ENCODE results near the gene FYN.
"Not testable (repeated sequence)": the region's sequence is repeated elsewhere in the genome, so short reads cannot be mapped to it uniquely, and the experiment has no call there.

The FYN gene

DNA sequence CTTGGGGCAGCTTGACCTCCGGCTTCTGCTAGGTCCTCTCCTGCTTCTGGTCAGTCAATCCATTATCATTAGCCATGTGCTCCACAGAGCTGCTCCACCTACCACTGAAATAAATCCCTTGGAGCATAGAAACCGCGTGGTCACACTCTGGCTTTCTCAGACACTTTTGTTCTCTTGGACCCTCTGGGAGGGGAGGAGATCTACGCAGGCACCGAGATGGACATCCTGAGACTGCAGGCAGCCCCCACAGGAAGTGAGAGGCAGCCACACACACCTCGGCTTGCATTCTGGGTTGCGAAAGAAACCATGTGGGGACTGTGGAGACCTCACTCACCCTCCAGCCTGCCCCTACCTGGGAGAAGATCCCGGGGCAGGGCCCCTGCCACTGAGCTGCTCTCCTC lies 79.5 kb downstream of the FYN start:
- no peak overlapping the region for H3K4me3 ChIP-seq (ENCODE audit: low read depth in 1 of 2, low read length in 2 of 2)
- no peaks in the 10 kb centered on the region for H3K36me3 ChIP-seq (ENCODE audit: insufficient read depth, low read length)
- peaks cover 24% of the 10 kb centered on the region for H3K4me1 ChIP-seq (ENCODE audit: insufficient read depth, low read length)
- no peak overlapping the region for H3K9ac ChIP-seq (ENCODE audit: low read length)
- H3K27ac ChIP-seq (ENCODE audit: low read depth, low read length), result no peak overlapping the region
- H3K27me3 ChIP-seq (ENCODE audit: control insufficient read depth in 1 of 2, insufficient read depth in 2 of 2, low read length in 2 of 2), result no peaks in the 10 kb centered on the region
- H3K9me3 ChIP-seq (ENCODE audit: low read length), result no peaks in the 10 kb centered on the region

DNA sequence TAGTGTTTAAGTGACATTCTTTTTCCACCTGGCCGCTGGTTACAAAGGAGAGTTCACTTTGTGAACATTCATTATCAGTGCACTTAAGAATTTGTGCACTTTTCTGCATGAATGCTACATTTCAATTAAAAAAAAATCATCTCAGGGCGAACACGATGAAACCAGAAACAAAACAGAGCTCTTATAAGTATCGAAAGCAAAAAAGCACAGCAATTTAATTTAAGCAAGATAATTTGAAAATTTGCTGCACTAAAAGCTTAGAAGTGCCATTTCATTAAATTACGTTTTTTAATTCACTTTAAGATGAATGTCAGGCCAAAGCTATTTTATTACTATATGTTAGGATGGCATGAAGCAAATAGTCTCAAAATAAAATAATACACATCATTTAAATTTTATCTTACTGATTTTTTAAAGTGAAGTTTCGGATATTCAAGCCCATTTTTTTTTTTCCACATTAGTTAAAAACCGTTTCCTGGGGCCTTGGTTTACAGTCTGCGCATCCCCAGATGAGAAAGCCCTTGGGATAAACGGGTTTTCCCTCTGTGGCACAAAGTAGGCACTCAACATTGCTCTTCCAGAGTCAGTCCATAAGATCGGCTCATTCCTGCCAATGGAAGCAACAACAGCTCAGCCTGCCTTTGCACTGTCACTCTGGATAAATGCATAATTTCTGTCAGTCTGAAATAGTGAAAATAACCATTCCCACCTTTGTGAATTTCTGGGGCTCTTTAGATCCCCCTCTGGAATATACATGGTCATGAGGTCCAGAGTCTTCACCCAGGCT lies 80.1 kb downstream of the FYN start:
- no peak overlapping the region for H3K4me3 ChIP-seq (ENCODE audit: low read depth in 1 of 2, low read length in 2 of 2)
- no peak overlapping the region for H3K9ac ChIP-seq (ENCODE audit: low read length)
- H3K27ac ChIP-seq (ENCODE audit: low read depth, low read length), result no peak overlapping the region
- H3K9me3 ChIP-seq (ENCODE audit: low read length), result no peaks in the 10 kb centered on the region
- H3K36me3 ChIP-seq (ENCODE audit: insufficient read depth, low read length), result no peaks in the 10 kb centered on the region
- no peaks in the 10 kb centered on the region for H3K27me3 ChIP-seq (ENCODE audit: control insufficient read depth in 1 of 2, insufficient read depth in 2 of 2, low read length in 2 of 2)
- H3K4me1 ChIP-seq (ENCODE audit: insufficient read depth, low read length), result peaks cover 28% of the 10 kb centered on the region

DNA sequence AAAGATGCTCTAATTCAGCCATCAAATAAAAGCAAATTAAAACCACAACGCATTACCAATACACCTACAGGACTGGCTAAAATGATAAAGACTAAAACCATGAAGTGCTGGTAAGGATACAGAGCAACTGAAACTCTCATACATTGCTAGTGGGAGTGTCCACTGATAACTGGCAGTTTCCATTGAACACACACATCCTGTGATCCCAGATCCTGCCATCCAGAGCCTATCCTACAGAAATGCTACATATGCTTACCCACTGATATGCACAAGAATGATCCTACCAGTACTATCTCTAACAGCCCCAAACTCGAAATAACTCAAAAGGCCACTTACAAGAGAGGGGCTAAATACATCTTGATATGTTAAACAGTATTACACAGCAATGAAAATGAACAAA lies 81.0 kb downstream of the FYN start:
- no peaks in the 10 kb centered on the region for H3K36me3 ChIP-seq (ENCODE audit: insufficient read depth, low read length)
- H3K4me3 ChIP-seq (ENCODE audit: low read depth in 1 of 2, low read length in 2 of 2), result no peak overlapping the region
- no peaks in the 10 kb centered on the region for H3K9me3 ChIP-seq (ENCODE audit: low read length)
- no peaks in the 10 kb centered on the region for H3K27me3 ChIP-seq (ENCODE audit: control insufficient read depth in 1 of 2, insufficient read depth in 2 of 2, low read length in 2 of 2)
- no peak overlapping the region for H3K9ac ChIP-seq (ENCODE audit: low read length)
- H3K27ac ChIP-seq (ENCODE audit: low read depth, low read length), result no peak overlapping the region
- peaks cover 28% of the 10 kb centered on the region for H3K4me1 ChIP-seq (ENCODE audit: insufficient read depth, low read length)

DNA sequence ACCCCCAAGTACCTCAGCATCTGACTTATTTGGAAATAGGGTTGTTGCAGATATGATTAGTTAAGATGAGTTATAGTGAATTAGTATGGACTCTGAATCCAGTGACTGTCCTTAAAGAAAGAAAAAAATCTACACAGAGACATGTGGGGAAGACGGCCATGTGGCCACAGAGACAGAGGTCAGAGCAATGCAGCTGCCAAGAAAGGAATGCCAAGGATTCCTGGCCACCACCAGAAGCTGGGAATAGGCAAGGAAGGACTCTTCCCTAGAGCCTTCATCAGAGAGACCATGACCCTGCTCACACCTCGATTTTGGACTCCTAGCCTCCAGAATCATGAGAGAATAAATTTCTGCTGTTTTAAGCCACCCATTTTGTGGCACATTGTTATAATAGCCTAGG lies 81.8 kb downstream of the FYN start:
- peaks cover 28% of the 10 kb centered on the region for H3K4me1 ChIP-seq (ENCODE audit: insufficient read depth, low read length)
- H3K9ac ChIP-seq (ENCODE audit: low read length), result no peak overlapping the region
- H3K27me3 ChIP-seq (ENCODE audit: control insufficient read depth in 1 of 2, insufficient read depth in 2 of 2, low read length in 2 of 2), result no peaks in the 10 kb centered on the region
- H3K36me3 ChIP-seq (ENCODE audit: insufficient read depth, low read length), result no peaks in the 10 kb centered on the region
- no peak overlapping the region for H3K27ac ChIP-seq (ENCODE audit: low read depth, low read length)
- no peaks in the 10 kb centered on the region for H3K9me3 ChIP-seq (ENCODE audit: low read length)
- H3K4me3 ChIP-seq (ENCODE audit: low read depth in 1 of 2, low read length in 2 of 2), result no peak overlapping the region

DNA sequence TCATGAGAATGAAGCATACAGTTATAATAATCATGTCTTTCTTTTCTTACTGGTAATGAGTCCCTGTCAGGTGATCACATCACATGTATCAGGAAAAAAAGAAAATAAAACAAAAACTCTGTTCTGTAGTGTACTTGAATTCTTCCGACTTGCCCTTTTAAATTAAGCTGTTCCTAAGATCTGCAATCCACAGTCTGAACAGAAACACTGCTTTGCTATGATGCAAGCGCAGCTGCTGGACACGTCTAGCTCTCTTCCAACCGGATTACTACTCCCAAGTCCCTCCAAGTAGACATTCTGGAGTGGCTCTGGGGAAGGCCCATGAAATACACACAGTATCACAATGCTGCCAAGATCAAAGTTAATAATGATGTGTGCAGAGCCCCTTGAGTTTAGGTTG lies 83.7 kb downstream of the FYN start:
- Histone ChIP-seq H3K36me3 (ENCODE audit: insufficient read depth, low read length) (no peaks in the 10 kb centered on the region), H3K27ac (ENCODE audit: low read depth, low read length) (no peak overlapping the region), H3K9me3 (ENCODE audit: low read length) (no peaks in the 10 kb centered on the region), H3K9ac (ENCODE audit: low read length) (no peak overlapping the region), H3K27me3 (ENCODE audit: control insufficient read depth in 1 of 2, insufficient read depth in 2 of 2, low read length in 2 of 2) (no peaks in the 10 kb centered on the region), H3K4me3 (ENCODE audit: low read depth in 1 of 2, low read length in 2 of 2) (no peak overlapping the region), H3K4me1 (ENCODE audit: insufficient read depth, low read length) (peaks cover 20% of the 10 kb centered on the region)

DNA sequence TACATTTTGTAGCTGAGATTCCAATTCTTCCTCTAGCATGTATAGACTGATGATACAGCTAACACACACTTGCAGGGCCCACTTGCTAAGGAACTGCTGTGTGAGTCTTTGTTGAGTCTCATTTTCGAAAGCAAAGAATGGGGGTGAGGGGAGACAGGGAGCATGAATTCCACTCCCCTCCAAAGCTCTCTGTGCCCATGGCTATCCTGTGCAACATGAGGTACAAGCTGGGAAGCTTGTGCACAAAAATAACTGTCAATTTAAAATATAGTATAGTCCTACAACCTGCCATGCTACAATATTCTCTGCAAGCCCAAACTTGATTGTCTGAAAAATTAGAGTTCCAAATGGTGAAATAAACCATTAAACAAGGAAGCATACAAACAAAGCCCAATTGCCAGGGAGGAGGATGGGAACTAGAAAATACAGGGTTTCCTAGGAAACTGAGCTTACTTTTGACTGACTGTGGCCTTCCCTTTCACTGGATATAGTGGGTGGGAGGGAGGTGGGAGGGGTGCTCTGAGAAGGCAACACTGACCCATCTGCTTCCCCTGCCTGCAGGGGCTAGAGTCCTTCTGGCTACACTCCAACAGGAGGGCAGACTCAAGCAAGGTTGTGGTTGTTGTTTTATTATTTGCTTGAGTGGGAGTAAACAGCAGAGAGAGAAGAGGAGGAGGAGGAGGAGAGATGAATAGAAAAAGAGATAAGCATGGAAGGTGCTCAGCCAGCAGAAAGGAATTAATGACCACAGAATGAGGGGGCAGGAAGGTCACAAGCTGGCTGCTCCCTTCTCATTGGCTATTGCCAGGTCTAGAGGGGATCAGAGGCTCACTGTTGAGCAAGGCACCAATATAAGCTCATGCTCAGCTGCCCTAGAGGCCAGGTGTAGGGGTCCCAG lies 84.6 kb downstream of the FYN start:
- Histone ChIP-seq H3K4me1 (ENCODE audit: insufficient read depth, low read length) (peaks cover 28% of the 10 kb centered on the region), H3K27me3 (ENCODE audit: control insufficient read depth in 1 of 2, insufficient read depth in 2 of 2, low read length in 2 of 2) (no peaks in the 10 kb centered on the region), H3K9ac (ENCODE audit: low read length) (no peak overlapping the region), H3K36me3 (ENCODE audit: insufficient read depth, low read length) (no peaks in the 10 kb centered on the region), H3K4me3 (ENCODE audit: low read depth in 1 of 2, low read length in 2 of 2) (no peak overlapping the region), H3K27ac (ENCODE audit: low read depth, low read length) (no peak overlapping the region), H3K9me3 (ENCODE audit: low read length) (no peaks in the 10 kb centered on the region)

DNA sequence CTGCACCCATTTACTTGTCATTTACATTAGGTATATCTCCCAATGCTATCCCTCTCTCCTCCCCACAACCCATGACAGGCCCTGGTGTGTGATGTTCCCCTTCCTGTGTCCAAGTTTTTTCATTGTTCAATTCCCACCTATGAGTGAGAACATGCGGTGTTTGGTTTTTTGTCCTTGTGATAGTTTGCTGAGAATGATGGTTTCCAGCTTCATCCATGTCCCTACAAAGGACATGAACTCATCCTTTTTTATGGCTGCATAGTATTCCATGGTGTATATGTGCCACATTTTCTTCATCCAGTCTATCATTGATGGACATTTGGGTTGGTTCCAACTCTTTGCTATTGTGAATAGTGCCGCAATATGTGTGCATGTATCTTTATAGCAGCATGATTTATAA lies 87.1 kb downstream of the FYN start:
- H3K9ac ChIP-seq (ENCODE audit: low read length); H3K4me3 ChIP-seq (ENCODE audit: low read depth in 1 of 2, low read length in 2 of 2): not testable (repeated sequence)
- H3K4me1 ChIP-seq (ENCODE audit: insufficient read depth, low read length), result peaks cover 41% of the 10 kb centered on the region

DNA sequence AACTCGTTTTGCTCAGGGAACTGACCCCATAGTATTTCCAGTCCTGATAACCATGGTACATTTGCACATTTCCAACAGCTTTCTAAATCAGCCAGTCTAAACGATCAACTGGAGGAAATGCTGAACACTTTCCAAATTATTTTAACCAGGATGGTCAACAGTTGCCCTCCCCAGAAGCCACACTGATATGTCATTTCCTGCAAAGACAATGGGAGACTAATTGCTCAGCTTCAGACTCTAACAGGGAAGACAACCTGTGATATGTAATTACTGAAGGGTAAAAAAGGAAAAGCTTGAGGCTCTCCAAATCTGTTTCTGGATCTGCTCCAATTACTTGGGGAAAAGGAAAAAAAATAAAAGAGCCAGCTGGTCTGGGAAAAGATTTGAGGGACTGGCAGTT lies 88.8 kb downstream of the FYN start:
- peaks cover 45% of the 10 kb centered on the region for H3K4me1 ChIP-seq (ENCODE audit: insufficient read depth, low read length)

More for the DNA sequence above, 87.1 kb downstream of the FYN start:
- H3K36me3 ChIP-seq (ENCODE audit: insufficient read depth, low read length); H3K27ac ChIP-seq (ENCODE audit: low read depth, low read length); H3K9me3 ChIP-seq (ENCODE audit: low read length); H3K27me3 ChIP-seq (ENCODE audit: control insufficient read depth in 1 of 2, insufficient read depth in 2 of 2, low read length in 2 of 2): not testable (repeated sequence)

DNA sequence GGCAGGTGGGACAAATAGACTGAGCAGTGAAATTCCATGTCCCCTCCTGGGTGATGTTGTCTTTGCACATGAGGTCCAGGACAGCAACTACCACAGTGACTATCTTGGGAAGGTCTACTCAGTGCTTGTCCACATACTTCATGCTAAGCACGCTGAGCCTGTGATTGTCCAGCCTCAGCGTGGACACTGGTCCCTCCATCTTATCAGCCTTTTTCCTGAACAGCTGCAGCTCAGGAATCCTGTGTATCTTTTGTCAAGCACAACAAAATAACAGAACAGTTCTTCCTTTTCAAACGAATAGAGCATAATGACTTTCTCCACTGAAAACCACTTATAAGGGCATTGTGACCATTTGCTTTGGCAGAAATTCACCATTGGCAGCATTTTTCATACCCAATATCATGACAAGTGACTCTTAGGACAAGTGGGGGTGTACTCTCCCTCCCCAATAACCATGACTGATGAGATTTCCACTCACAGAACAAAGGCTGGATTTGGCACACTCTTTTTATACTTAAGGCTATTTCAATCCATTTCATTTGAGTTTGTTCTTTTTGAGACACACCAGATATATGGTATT lies 90.3 kb downstream of the FYN start:
- H3K4me1 ChIP-seq (ENCODE audit: insufficient read depth, low read length), result peaks cover 38% of the 10 kb centered on the region
- no peaks in the 10 kb centered on the region for H3K36me3 ChIP-seq (ENCODE audit: insufficient read depth, low read length)
- H3K27me3 ChIP-seq (ENCODE audit: control insufficient read depth in 1 of 2, insufficient read depth in 2 of 2, low read length in 2 of 2), result no peaks in the 10 kb centered on the region
- no peaks in the 10 kb centered on the region for H3K9me3 ChIP-seq (ENCODE audit: low read length)
- no peak overlapping the region for H3K9ac ChIP-seq (ENCODE audit: low read length)
- H3K27ac ChIP-seq (ENCODE audit: low read depth, low read length), result no peak overlapping the region
- H3K4me3 ChIP-seq (ENCODE audit: low read depth in 1 of 2, low read length in 2 of 2), result no peak overlapping the region

More for the DNA sequence above, 88.8 kb downstream of the FYN start:
- H3K4me3 ChIP-seq (ENCODE audit: low read depth in 1 of 2, low read length in 2 of 2), result no peak overlapping the region
- H3K27ac ChIP-seq (ENCODE audit: low read depth, low read length), result no peak overlapping the region
- H3K36me3 ChIP-seq (ENCODE audit: insufficient read depth, low read length), result no peaks in the 10 kb centered on the region
- no peak overlapping the region for H3K9ac ChIP-seq (ENCODE audit: low read length)
- no peaks in the 10 kb centered on the region for H3K9me3 ChIP-seq (ENCODE audit: low read length)
- H3K27me3 ChIP-seq (ENCODE audit: control insufficient read depth in 1 of 2, insufficient read depth in 2 of 2, low read length in 2 of 2), result no peaks in the 10 kb centered on the region

DNA sequence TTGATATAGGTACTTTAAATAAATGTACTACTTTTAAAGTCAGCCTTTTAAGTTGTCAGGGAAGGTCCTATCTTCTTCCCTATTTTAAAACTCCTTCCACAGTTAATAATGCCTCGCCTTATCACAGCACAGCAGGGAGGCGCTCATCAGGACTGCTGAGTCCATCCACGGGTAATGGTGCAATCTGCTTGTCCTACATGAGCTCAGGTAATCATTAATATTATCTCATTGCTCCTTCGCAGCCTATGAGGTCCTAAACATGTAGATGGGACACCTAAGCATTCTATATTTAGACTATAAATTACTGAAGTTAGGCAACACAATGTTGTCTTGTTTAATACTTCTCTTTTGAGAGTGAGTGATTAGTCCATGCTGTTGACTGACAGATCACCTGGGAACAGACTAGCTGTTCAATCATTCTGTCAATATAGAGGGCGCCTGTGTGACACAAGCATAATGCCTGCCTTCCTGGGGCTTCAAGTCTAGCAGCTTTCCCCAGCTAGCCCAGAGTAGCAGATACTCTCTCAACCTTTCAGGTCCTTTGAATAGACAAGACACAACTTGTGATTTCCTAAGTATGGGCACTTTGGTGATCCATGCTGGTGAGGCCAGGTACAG lies 91.0 kb downstream of the FYN start:
- no peaks in the 10 kb centered on the region for H3K27me3 ChIP-seq (ENCODE audit: control insufficient read depth in 1 of 2, insufficient read depth in 2 of 2, low read length in 2 of 2)
- H3K9ac ChIP-seq (ENCODE audit: low read length), result no peak overlapping the region
- no peaks in the 10 kb centered on the region for H3K36me3 ChIP-seq (ENCODE audit: insufficient read depth, low read length)
- peaks cover 44% of the 10 kb centered on the region for H3K4me1 ChIP-seq (ENCODE audit: insufficient read depth, low read length)
- no peak overlapping the region for H3K4me3 ChIP-seq (ENCODE audit: low read depth in 1 of 2, low read length in 2 of 2)
- no peak overlapping the region for H3K27ac ChIP-seq (ENCODE audit: low read depth, low read length)
- no peaks in the 10 kb centered on the region for H3K9me3 ChIP-seq (ENCODE audit: low read length)

DNA sequence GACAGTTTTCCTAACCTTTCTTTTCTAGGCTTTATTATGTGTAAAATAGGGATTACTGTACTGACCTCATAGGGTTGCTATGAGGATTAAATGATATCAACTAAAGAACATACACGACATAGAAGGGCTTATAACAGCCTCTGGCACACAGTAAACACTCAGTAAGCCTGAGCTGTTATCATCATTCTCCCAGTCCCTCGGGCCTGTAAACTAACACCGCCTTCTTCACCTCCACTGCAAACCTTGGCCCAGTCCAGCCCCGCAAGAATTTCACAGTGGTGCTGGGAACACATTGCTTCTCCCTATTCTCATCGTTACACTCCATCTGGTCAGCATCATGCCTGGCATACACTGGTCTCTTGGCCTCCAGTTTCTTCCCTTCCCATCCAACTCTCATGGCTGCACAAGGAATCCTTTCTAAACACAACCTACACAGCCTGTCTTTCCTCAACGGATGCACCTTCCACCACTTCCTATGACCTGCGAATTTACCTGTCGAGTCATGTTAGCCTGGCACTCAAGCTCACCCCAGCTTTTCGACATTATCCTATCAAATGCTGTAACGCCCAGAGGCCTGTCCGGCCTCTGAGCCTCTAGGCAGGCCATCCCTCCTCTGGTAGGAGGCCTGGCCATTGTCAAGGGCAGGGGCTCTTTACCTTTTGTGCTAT lies 92.1 kb downstream of the FYN start:
- Histone ChIP-seq H3K4me1 (ENCODE audit: insufficient read depth, low read length) (peaks cover 50% of the 10 kb centered on the region), H3K36me3 (ENCODE audit: insufficient read depth, low read length) (no peaks in the 10 kb centered on the region), H3K9me3 (ENCODE audit: low read length) (no peaks in the 10 kb centered on the region), H3K27me3 (ENCODE audit: control insufficient read depth in 1 of 2, insufficient read depth in 2 of 2, low read length in 2 of 2) (no peaks in the 10 kb centered on the region), H3K9ac (ENCODE audit: low read length) (no peak overlapping the region), H3K4me3 (ENCODE audit: low read depth in 1 of 2, low read length in 2 of 2) (no peak overlapping the region), H3K27ac (ENCODE audit: low read depth, low read length) (peak overlapping the region; percentile 55)
